IMR-90 (cell line): ENCODE data around the gene ASTN2. TPM values are rescaled to one million over a fixed set of nuclear protein-coding genes. Genes with fewer than 3 reads are reported as not detected.

Experiments
- ATAC-seq: fragments of 200-7000 bp; cut with Tn5 transposase; 2 replicates; pipeline ENCODE4 v1.9.1; 2020; ENCODE audit warnings: low read depth, mild to moderate bottlenecking, moderate library complexity
- BruUV-seq: library from RNA; stranded (reverse); fragments of 400-500 nt; replicated peaks from 2 replicates; lab custom pipeline; 2021; lab: Mats Ljungman, UMichigan
- CTCF ChIA-PET: fragments of 300-600 bp; formaldehyde crosslinking; extraction: SDS; loops from one replicate; lab custom pipeline; 2021; ENCODE audit warnings: antibody characterized with exemption; lab: Yijun Ruan, JAX
- POLR2A ChIA-PET: fragments of 300-600 bp; sonication (Branson Sonifier 250); formaldehyde crosslinking; loops from one replicate; lab custom pipeline; 2022; ENCODE audit warnings: antibody characterized with exemption; ENCODE audit not compliant: unreplicated experiment; lab: Charles Lee
- DNase-seq: peaks from one replicate; pipeline ENCODE4 v3.0.0; 2013
- H2AFZ ChIP-seq: replicated peaks from 2 replicates; pipeline ENCODE3; 2013; ENCODE audit warnings: low read length, mild to moderate bottlenecking; ENCODE audit not compliant: poor library complexity
- H2AK5ac ChIP-seq: 2 replicates; pipeline ENCODE4 v1.6.1; 2013; ENCODE audit warnings: low read depth, low read length, inconsistent platforms
- H2AK9ac ChIP-seq: replicated peaks from 2 replicates; pipeline ENCODE3; 2013; ENCODE audit warnings: mild to moderate bottlenecking, low read depth, low read length, moderate library complexity; ENCODE audit not compliant: poor library complexity
- H2BK120ac ChIP-seq: 2 replicates; pipeline ENCODE4 v1.6.1; 2013; ENCODE audit warnings: low read depth, low read length, inconsistent platforms
- H2BK15ac ChIP-seq: 3 replicates; pipeline ENCODE4 v1.6.1; 2013; ENCODE audit warnings: low read depth, low read length, inconsistent platforms
- H2BK20ac ChIP-seq: 2 replicates; pipeline ENCODE4 v1.6.1; 2013; ENCODE audit warnings: low read depth, mild to moderate bottlenecking, inconsistent platforms, low read length, moderate library complexity
- H2BK5ac ChIP-seq: 2 replicates; pipeline ENCODE4 v1.6.1; 2013; ENCODE audit warnings: mild to moderate bottlenecking, low read depth, low read length, inconsistent platforms; ENCODE audit not compliant: poor library complexity, severe bottlenecking
- H3K14ac ChIP-seq: replicated peaks from 2 replicates; pipeline ENCODE4 v1.6.1; 2013; ENCODE audit warnings: low read depth, low read length, inconsistent platforms
- H3K18ac ChIP-seq: 2 replicates; pipeline ENCODE4 v1.6.1; 2013; ENCODE audit warnings: low read depth, low read length, control low read depth
- H3K23ac ChIP-seq: 2 replicates; pipeline ENCODE4 v1.6.1; 2013; ENCODE audit warnings: low read depth, low read length, inconsistent platforms
- H3K27ac ChIP-seq: 2 replicates; pipeline ENCODE4 v1.5.1; 2013; ENCODE audit warnings: mild to moderate bottlenecking, control low read depth, low read length; ENCODE audit not compliant: insufficient read depth
- H3K27me3 ChIP-seq: 2 replicates; pipeline ENCODE4 v1.6.1; 2013; ENCODE audit warnings: low read length; ENCODE audit not compliant: control insufficient read depth, insufficient read depth
- H3K36me3 ChIP-seq: 2 replicates; pipeline ENCODE4 v1.6.1; 2013; ENCODE audit warnings: low read length, mixed read lengths; ENCODE audit not compliant: control insufficient read depth, insufficient read depth
- H3K4ac ChIP-seq: 2 replicates; pipeline ENCODE4 v1.6.1; 2013; ENCODE audit warnings: low read depth, low read length, inconsistent platforms
- H3K4me1 ChIP-seq: 2 replicates; pipeline ENCODE4 v1.6.1; 2013; ENCODE audit warnings: low read length, mixed read lengths; ENCODE audit not compliant: control insufficient read depth, insufficient read depth
- H3K4me2 ChIP-seq: 2 replicates; pipeline ENCODE4 v1.6.1; 2013; ENCODE audit warnings: low read depth, mild to moderate bottlenecking, control low read depth, low read length, moderate library complexity
- H3K4me3 ChIP-seq: 2 replicates; pipeline ENCODE4 v1.5.1; 2013; ENCODE audit warnings: low read depth, mild to moderate bottlenecking, control low read depth, low read length, moderate library complexity; ENCODE audit not compliant: insufficient read depth
- H3K56ac ChIP-seq: 2 replicates; pipeline ENCODE4 v1.6.1; 2013; ENCODE audit warnings: low read length, inconsistent platforms; ENCODE audit not compliant: insufficient read depth; ENCODE audit errors: extremely low read depth
- H3K79me1 ChIP-seq, 2 experiments: 2 replicates each; pipeline ENCODE4 v1.6.1; 2013; ENCODE audit warnings: low read length in 2 of 2, inconsistent platforms in 1 of 2, low read depth in 1 of 2
- H3K9ac ChIP-seq: 2 replicates; pipeline ENCODE4 v1.6.1; 2013; ENCODE audit warnings: low read depth, low read length, control low read depth
- H3K9me1 ChIP-seq: 2 replicates; pipeline ENCODE4 v1.6.1; 2013; ENCODE audit warnings: low read length, inconsistent platforms; ENCODE audit not compliant: insufficient read depth
- H3K9me3 ChIP-seq: 2 replicates; pipeline ENCODE4 v1.6.1; 2013; ENCODE audit warnings: low read length; ENCODE audit not compliant: control insufficient read depth, insufficient read depth
- H4K20me1 ChIP-seq: 2 replicates; pipeline ENCODE4 v1.6.1; 2013; ENCODE audit warnings: low read length, inconsistent platforms; ENCODE audit not compliant: insufficient read depth
- H4K5ac ChIP-seq: 2 replicates; pipeline ENCODE4 v1.6.1; 2013; ENCODE audit warnings: mild to moderate bottlenecking, low read depth, low read length, control low read depth
- H4K8ac ChIP-seq, 2 experiments: 2 replicates each; pipeline ENCODE4 v1.6.1; 2013; ENCODE audit warnings: low read depth in 2 of 2, low read length in 2 of 2, control low read depth in 1 of 2, inconsistent platforms in 1 of 2
- H4K91ac ChIP-seq: 2 replicates; pipeline ENCODE4 v1.6.1; 2013; ENCODE audit warnings: low read depth, low read length, inconsistent platforms; ENCODE audit not compliant: insufficient read depth
- MAZ ChIP-seq: IDR thresholded peaks from 2 replicates; pipeline ENCODE4 v1.6.1; 2012; ENCODE audit warnings: low read depth, mild to moderate bottlenecking, low read length, improper control_type of control experiment, moderate library complexity, borderline replicate concordance
- NFE2L2 ChIP-seq: fragments of 150-350 bp; IDR thresholded peaks from 2 replicates; pipeline ENCODE4 v1.6.1; 2016; ENCODE audit warnings: low read depth, mild to moderate bottlenecking, low read length
- POLR2A ChIP-seq: IDR thresholded peaks from 2 replicates; pipeline ENCODE4 v1.6.1; 2012; ENCODE audit warnings: mild to moderate bottlenecking, low read depth, low read length
- RCOR1 ChIP-seq: IDR thresholded peaks from 2 replicates; pipeline ENCODE4 v1.6.1; 2012; ENCODE audit warnings: mild to moderate bottlenecking, low read length, improper control_type of control experiment; ENCODE audit not compliant: insufficient replicate concordance
- RFX5 ChIP-seq: IDR thresholded peaks from 2 replicates; pipeline ENCODE4 v1.8.0; 2012; ENCODE audit warnings: low read depth, mild to moderate bottlenecking, low read length, moderate library complexity
- SMC3 ChIP-seq: fragments of 150-350 bp; IDR thresholded peaks from 2 replicates; pipeline ENCODE4 v1.6.1; 2016; ENCODE audit warnings: low read depth, mild to moderate bottlenecking, antibody characterized with exemption, low read length, moderate library complexity
- WGBS, 2 experiments: methylation state at CpG; one replicate each; pipeline versions ENCODE4 v1.1.5 to v1.1.7; 2013; ENCODE audit warnings: missing lambda C conversion rate in 2 of 2; ENCODE audit not compliant: insufficient read length in 1 of 2; ENCODE audit errors: extremely low coverage in 2 of 2; 5-methylcytosine and 5-hydroxymethylcytosine counted together
- dilution Hi-C: fragments of 300-500 bp; cut with HindIII; formaldehyde crosslinking; loops from one replicate; pipeline ENCODE4 v1.14.3; 2018; ENCODE audit warnings: low sequenced_read_pairs; ENCODE audit not compliant: unreplicated experiment
- in situ Hi-C: fragments of 300-500 bp; cut with MboI; formaldehyde crosslinking; loops from 3 replicates; pipeline ENCODE4 v1.14.3; 2019; ENCODE audit warnings: low sequenced_read_pairs, inconsistent platforms, mixed read lengths
- intact Hi-C: fragments of 100-400 bp; cut with micrococcal nuclease; formaldehyde crosslinking; loops from 2 replicates; pipeline ENCODE4 v1.10.0; 2022
- polyA plus RNA-seq, 3 experiments: library from polyadenylated mRNA; depleted of rRNA; stranded (reverse); fragments of >200 nt; gene quantifications; 2 replicates each; pipeline ENCODE4 v1.2.3, GENCODE V29; 2012; ENCODE audit warnings: low replicate concordance in 1 of 3
- total RNA-seq: library from RNA; depleted of rRNA; stranded (reverse); fragments of >200 nt; gene quantifications from 2 replicates; pipeline ENCODE4 v1.2.3, GENCODE V29; 2012
- TF ChIP-seq, protein P1 (sequence below): fragments of 150-350 bp; IDR thresholded peaks from 2 replicates; pipeline ENCODE4 v1.6.1; 2017; ENCODE audit warnings: mild to moderate bottlenecking, antibody characterized with exemption, low read length, low read depth
- TF ChIP-seq, protein P2 (sequence below): fragments of 150-350 bp; IDR thresholded peaks from 2 replicates; pipeline ENCODE4 v1.6.1; 2016; ENCODE audit warnings: low read depth, mild to moderate bottlenecking, low read length, moderate library complexity, borderline replicate concordance

The ASTN2 gene
- total and polyA plus RNA-seq, 2 of the 4 experiments (the other 2 are of a cell fraction): 3.8 to 6.8 TPM

DNA sequence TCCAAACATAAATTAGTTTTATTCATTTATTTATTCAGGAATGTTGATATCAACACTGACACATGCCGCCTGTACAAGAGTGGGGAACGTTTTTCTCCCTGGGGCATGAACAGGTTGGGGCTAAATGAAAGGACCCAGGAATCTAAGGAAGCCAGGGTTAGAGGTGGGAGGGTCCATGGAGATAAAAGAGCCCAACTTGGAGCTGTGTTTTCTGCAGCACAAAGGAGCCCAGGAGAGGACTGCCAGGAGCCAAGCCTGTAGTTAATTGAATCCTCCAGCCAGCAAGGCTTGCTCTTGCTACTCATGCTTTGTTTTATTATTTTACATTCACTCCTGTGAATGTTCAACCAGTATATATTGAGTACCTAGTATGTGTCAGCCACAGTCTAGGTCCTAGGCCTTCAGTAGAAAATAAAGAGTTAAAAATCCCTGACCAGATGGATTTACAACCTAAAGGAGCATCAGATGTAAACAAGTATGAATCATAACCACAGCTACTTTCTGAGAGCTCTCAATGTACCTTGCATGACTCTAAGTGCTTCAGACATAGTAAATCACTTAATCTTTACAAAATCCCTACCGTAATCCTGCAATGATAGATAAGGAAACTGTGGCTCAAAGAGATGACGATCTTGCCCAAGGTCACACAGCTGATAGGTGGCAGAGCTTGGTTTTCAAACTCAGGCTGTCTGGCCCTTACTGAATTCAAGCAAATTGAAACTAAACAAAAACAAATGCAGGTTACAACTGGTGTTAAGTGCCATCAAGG is 69.8 kb downstream of the ASTN2 start:
- Histone ChIP-seq H3K36me3 (no peaks in the 10 kb centered on the region), H2BK20ac (no peak overlapping the region), H3K23ac (no peak overlapping the region), H3K14ac (no peak overlapping the region), H3K9me1 (no peaks in the 10 kb centered on the region), H3K4me1 (no peaks in the 10 kb centered on the region), H4K5ac (no peak overlapping the region), H3K4ac (no peak overlapping the region), H2BK15ac (no peak overlapping the region), H2BK5ac (no peak overlapping the region), H2BK120ac (no peak overlapping the region), H3K27me3 (no peaks in the 10 kb centered on the region), H2AFZ (no peak overlapping the region), H4K20me1 (no peaks in the 10 kb centered on the region), H3K9ac (no peak overlapping the region), H3K56ac (no peak overlapping the region), H3K4me3 (no peak overlapping the region), H3K4me2 (no peak overlapping the region), H4K91ac (no peak overlapping the region), H4K8ac (no peak overlapping the region), H2AK5ac (no peak overlapping the region), H3K9me3 (peaks cover 3% of the 10 kb centered on the region), H2AK9ac (no peak overlapping the region), H3K18ac (no peak overlapping the region), H3K79me1 (no peaks in the 10 kb centered on the region), H3K27ac (no peak overlapping the region)
- WGBS, 2 experiments: 0% methylated on average over 1 of the region's 4 CpGs; no CpG with 5 or more reads in 1 of the 2 experiments
- in situ Hi-C loops (no loop called here), intact Hi-C loops (loop anchor here (10.0 kb wide), 1 partner anchor 50 kb away; no protein-coding TSS in a partner anchor), dilution Hi-C loops (no loop called here)
- DNase-seq (no peak), ATAC-seq (no peak)
- no TSS peak for BruUV-seq
- ChIA-PET CTCF (no interaction called here), POLR2A (no interaction called here)
- TF ChIP-seq RFX5 (no peak), POLR2A (no peak), NFE2L2 (no peak), MAZ (no peak), SMC3 (no peak), RCOR1 (no peak)
- TF ChIP-seq, protein P1, sequence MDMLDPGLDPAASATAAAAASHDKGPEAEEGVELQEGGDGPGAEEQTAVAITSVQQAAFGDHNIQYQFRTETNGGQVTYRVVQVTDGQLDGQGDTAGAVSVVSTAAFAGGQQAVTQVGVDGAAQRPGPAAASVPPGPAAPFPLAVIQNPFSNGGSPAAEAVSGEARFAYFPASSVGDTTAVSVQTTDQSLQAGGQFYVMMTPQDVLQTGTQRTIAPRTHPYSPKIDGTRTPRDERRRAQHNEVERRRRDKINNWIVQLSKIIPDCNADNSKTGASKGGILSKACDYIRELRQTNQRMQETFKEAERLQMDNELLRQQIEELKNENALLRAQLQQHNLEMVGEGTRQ: no peak
- TF ChIP-seq, protein P2, sequence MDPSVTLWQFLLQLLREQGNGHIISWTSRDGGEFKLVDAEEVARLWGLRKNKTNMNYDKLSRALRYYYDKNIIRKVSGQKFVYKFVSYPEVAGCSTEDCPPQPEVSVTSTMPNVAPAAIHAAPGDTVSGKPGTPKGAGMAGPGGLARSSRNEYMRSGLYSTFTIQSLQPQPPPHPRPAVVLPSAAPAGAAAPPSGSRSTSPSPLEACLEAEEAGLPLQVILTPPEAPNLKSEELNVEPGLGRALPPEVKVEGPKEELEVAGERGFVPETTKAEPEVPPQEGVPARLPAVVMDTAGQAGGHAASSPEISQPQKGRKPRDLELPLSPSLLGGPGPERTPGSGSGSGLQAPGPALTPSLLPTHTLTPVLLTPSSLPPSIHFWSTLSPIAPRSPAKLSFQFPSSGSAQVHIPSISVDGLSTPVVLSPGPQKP: no peak
